T-cell (primary cell): ENCODE data around the gene PEX1. TPM values are rescaled to one million over a fixed set of nuclear protein-coding genes. Genes with fewer than 3 reads are reported as not detected.
"Not testable (repeated sequence)": the region's sequence is repeated elsewhere in the genome, so short reads cannot be mapped to it uniquely, and the experiment has no call there.

Experiments
- ATAC-seq, 4 experiments: fragments of 200-7000 bp in 3 of 4; fragments of 150-1000 bp in 1 of 4; cut with Tn5 transposase; replicated peaks in 1 of 4; 1 replicate in 3 of 4; 2 replicates in 1 of 4; pipeline ENCODE4 v1.10.0; 2021; ENCODE audit warnings: moderate library complexity in 3 of 4, mild to moderate bottlenecking in 2 of 4, moderate number of reproducible peaks in 1 of 4
- CTCF ChIA-PET, 2 donors: fragments of 300-600 bp; sonication (Branson Sonifier 250); formaldehyde crosslinking; loops; one replicate each; lab custom pipeline; 2022; ENCODE audit warnings: antibody characterized with exemption in 2 of 2; lab: Charles Lee
- POLR2A ChIA-PET, 2 donors: fragments of 300-600 bp; sonication (Branson Sonifier 250); formaldehyde crosslinking; loops; one replicate each; lab custom pipeline; 2022; ENCODE audit warnings: antibody characterized with exemption in 2 of 2; lab: Charles Lee
- DNase-seq, 35 experiments: peaks; one replicate each; pipeline versions ENCODE4 v3.0.0 to v3.0.0-alpha.2; 2013 to 2023
- H3K27ac ChIP-seq: one replicate; pipeline ENCODE4 v1.5.1; 2013; ENCODE audit warnings: low read length
- H3K27me3 ChIP-seq, 2 experiments: replicated peaks in 1 of 2; 1 replicate in 1 of 2; 2 replicates in 1 of 2; pipeline versions ENCODE4 v1.6.1 to v1.7.0; 2013; ENCODE audit warnings: low read length in 1 of 2, mixed read lengths in 1 of 2; ENCODE audit not compliant: control insufficient read depth in 2 of 2, insufficient read depth in 2 of 2; ENCODE audit errors: extremely low read depth in 1 of 2
- H3K36me3 ChIP-seq, 2 donors: 1 replicate in 1 of 2; 2 replicates in 1 of 2; pipeline versions ENCODE4 v1.6.1 to v1.7.0; 2013; ENCODE audit warnings: low read length in 1 of 2; ENCODE audit not compliant: control insufficient read depth in 2 of 2, insufficient read depth in 1 of 2; ENCODE audit errors: extremely low read depth in 1 of 2
- H3K4me1 ChIP-seq, 2 experiments: 1 replicate in 1 of 2; 2 replicates in 1 of 2; pipeline versions ENCODE4 v1.6.1 to v1.7.0; 2013; ENCODE audit warnings: low read length in 2 of 2, mixed read lengths in 1 of 2; ENCODE audit not compliant: insufficient read depth in 2 of 2, control insufficient read depth in 1 of 2; ENCODE audit errors: extremely low read depth in 1 of 2
- H3K4me3 ChIP-seq, 2 donors: 1 replicate in 1 of 2; 2 replicates in 1 of 2; pipeline versions ENCODE4 v1.5.1 to v1.7.0; 2013; ENCODE audit warnings: mild to moderate bottlenecking in 2 of 2, low read length in 1 of 2, moderate library complexity in 1 of 2; ENCODE audit not compliant: control insufficient read depth in 1 of 2; ENCODE audit errors: extremely low read depth in 1 of 2
- H3K9me3 ChIP-seq: 2 replicates; pipeline ENCODE4 v1.7.0; 2013
- H3K27ac Mint-ChIP-seq, 2 donors: one replicate each; pipeline ENCODE4 v1.8.0; 2020 to 2021; ENCODE audit warnings: mild to moderate bottlenecking in 2 of 2, mixed read lengths in 2 of 2
- H3K27me3 Mint-ChIP-seq, 2 donors: one replicate each; pipeline ENCODE4 v1.8.0; 2021 to 2022; ENCODE audit warnings: mixed read lengths in 2 of 2
- H3K36me3 Mint-ChIP-seq: one replicate; pipeline ENCODE4 v1.8.0; 2021; ENCODE audit warnings: mixed read lengths
- H3K4me1 Mint-ChIP-seq, 3 donors: one replicate each; pipeline ENCODE4 v1.8.0; 2020 to 2022; ENCODE audit warnings: mixed read lengths in 3 of 3, mild to moderate bottlenecking in 1 of 3
- H3K4me3 Mint-ChIP-seq, 3 donors: one replicate each; pipeline ENCODE4 v1.8.0; 2020 to 2022; ENCODE audit warnings: mild to moderate bottlenecking in 3 of 3, mixed read lengths in 3 of 3, moderate library complexity in 3 of 3
- H3K9me3 Mint-ChIP-seq, 3 donors: one replicate each; pipeline ENCODE4 v1.8.0; 2020 to 2022; ENCODE audit warnings: mixed read lengths in 3 of 3
- WGBS: methylation state at CpG from one replicate; pipeline ENCODE4 v1.1.5; 2013; ENCODE audit warnings: missing lambda C conversion rate; ENCODE audit not compliant: insufficient coverage; 5-methylcytosine and 5-hydroxymethylcytosine counted together
- total RNA-seq, 35 experiments: library from RNA in 6 of 35; stranded (reverse) in 6 of 35; fragments of 120-200 nt in 1 of 35; gene quantifications; one replicate each; pipeline versions ENCODE4 v1.2.1 to v1.2.4 and lab custom pipeline; 2013 to 2026

PEX1 gene
- total RNA-seq, 5 donors from 2014 or later (not counting 1 experiment from before 2014, with no cell fraction given) = 24.0 to 33.8 (median 29.2) TPM

- no peaks in the 10 kb centered on the region for H3K9me3 Mint-ChIP-seq
- Histone ChIP-seq H3K9me3 (no peaks in the 10 kb centered on the region), H3K4me3 (peak overlapping the region; percentile 78 to 91), H3K36me3 (peaks cover 4 to 17% of the 10 kb centered on the region in 2 donors), H3K27ac (peak overlapping the region; percentile 96), H3K4me1 (peaks cover 2 to 14% of the 10 kb centered on the region in 2 experiments), H3K27me3 (no peaks in the 10 kb centered on the region)
- POLR2A ChIA-PET = interaction anchor here (0.5 to 2.0 kb wide), 9 partner anchors 72 to 871 kb away, joined by 3 to 14 read pairs (median 3); partner anchors contain the start of genes PEX1 (in 1 of the 2) and RBM48 (in 1 of the 2)
- H3K27me3 Mint-ChIP-seq = no peaks in the 10 kb centered on the region
- H3K4me1 Mint-ChIP-seq = peaks cover 18 to 23% (median 19%) of the 10 kb centered on the region in 3 donors
- DNase-seq (peak; percentile 29 to 84 (median 59)), ATAC-seq (peak; percentile 46 to 65 (median 55))
- H3K27ac Mint-ChIP-seq = peak overlapping the region; percentile 90 to 98
- WGBS = 0% methylated on average over 2 of the region's 11 CpGs
- CTCF ChIA-PET = interaction anchor here (0.6 to 6.1 kb wide), 25 partner anchors 9 to 1993 kb away, joined by 3 to 66 read pairs (median 6); partner anchors contain the start of genes AKAP9 (in 1 of the 2), ANKIB1 (in 1 of the 2), CDK6 (in 1 of the 2) and KRIT1 (in 1 of the 2)
- peak overlapping the region; percentile 87 to 90 (median 89) for H3K4me3 Mint-ChIP-seq
- H3K36me3 Mint-ChIP-seq = peaks cover 8% of the 10 kb centered on the region
Observed at GRCh38 chr7:92448205-92448747, 80.0 kb downstream of the PEX1 start.

- ChIA-PET POLR2A (interaction anchor here (0.5 to 2.0 kb wide), 7 partner anchors 19 to 525 kb away, joined by 3 to 14 read pairs (median 3); partner anchors contain the start of genes PEX1 (in 1 of the 2) and RBM48 (in 1 of the 2)), CTCF (interaction anchor here (0.5 to 6.1 kb wide), 34 partner anchors 8 to 1993 kb away, joined by 3 to 66 read pairs (median 4); partner anchors contain the start of genes AKAP9 (in 1 of the 2), ANKIB1 (in 1 of the 2), KRIT1 (in 1 of the 2) and PEX1 (in 1 of the 2))
- DNase-seq (peak; percentile 55 to 89 (median 71)), ATAC-seq (peak; percentile 80 to 86 (median 81))
- Histone ChIP-seq H3K4me1 (peaks cover 2 to 14% of the 10 kb centered on the region in 2 experiments), H3K27ac (peak within 1 kb of the TSS; percentile 96), H3K9me3 (no peaks in the 10 kb centered on the region), H3K27me3 (no peaks in the 10 kb centered on the region), H3K4me3 (peak within 1 kb of the TSS; percentile 78 to 91), H3K36me3 (peaks cover 4 to 12% of the 10 kb centered on the region in 2 donors)
- Mint-ChIP-seq H3K27ac (peak within 1 kb of the TSS; percentile 90 to 98), H3K9me3 (no peaks in the 10 kb centered on the region), H3K4me3 (peak within 1 kb of the TSS; percentile 87 to 90 (median 89)), H3K4me1 (peaks cover 18 to 23% (median 19%) of the 10 kb centered on the region in 3 donors), H3K36me3 (peaks cover 5% of the 10 kb centered on the region), H3K27me3 (no peaks in the 10 kb centered on the region)
- WGBS = under 1% methylated on average over 68 of the region's 87 CpGs
Observed at GRCh38 chr7:92447345-92448204, 80.7 kb downstream of the PEX1 start, which contains the start of gene GATAD1. TSS of gene GATAD1 (plus strand) at chr7:92447482. CDS start at chr7:92447730, 248 bp downstream.

GRCh38 chr7:92446869-92447344 is 81.4 kb downstream of the PEX1 start:
- POLR2A ChIA-PET = interaction anchor here in 1 of 2 donors (1.2 to 2.0 kb wide), 2 partner anchors 19 to 82 kb away, joined by 3 to 14 read pairs; partner anchors contain the start of genes PEX1 and RBM48
- peaks cover 0 to 12% of the 10 kb centered on the region in 2 donors for H3K36me3 ChIP-seq
- Mint-ChIP-seq H3K27me3 (no peaks in the 10 kb centered on the region), H3K4me1 (peaks cover 18 to 25% (median 23%) of the 10 kb centered on the region in 3 donors), H3K36me3 (peaks cover 5% of the 10 kb centered on the region), H3K9me3 (no peaks in the 10 kb centered on the region), H3K4me3 (peak overlapping the region; percentile 80 to 89 (median 89)), H3K27ac (peak overlapping the region; percentile 89 to 93)
- CTCF ChIA-PET = interaction anchor here (0.5 to 6.1 kb wide), 27 partner anchors 9 to 1992 kb away, joined by 3 to 66 read pairs (median 5); partner anchors contain the start of genes RBM48 (in 2 of the 2), AKAP9 (in 1 of the 2), ANKIB1 (in 1 of the 2) and KRIT1 (in 1 of the 2)
- H3K9me3 ChIP-seq = no peaks in the 10 kb centered on the region
- H3K4me1 ChIP-seq = peaks cover 2 to 14% of the 10 kb centered on the region in 2 experiments
- H3K27me3 ChIP-seq = no peaks in the 10 kb centered on the region
- peak in 1 of 4 experiments; percentile 1 for ATAC-seq
- H3K4me3 ChIP-seq = peak overlapping the region; percentile 78 to 91
- H3K27ac ChIP-seq = peak overlapping the region; percentile 96
- WGBS = 34% methylated on average over 13 of the region's 21 CpGs
- DNase-seq = no peak

GRCh38 chr7:92442720-92443119 is 85.6 kb downstream of the PEX1 start:
- WGBS = no CpG with 5 or more reads among the region's 2 CpGs
- peaks cover 10 to 14% (median 11%) of the 10 kb centered on the region in 3 donors for H3K4me1 Mint-ChIP-seq
- H3K27me3 ChIP-seq, POLR2A ChIA-PET, H3K27ac ChIP-seq, H3K36me3 Mint-ChIP-seq, DNase-seq, H3K4me3 Mint-ChIP-seq, H3K27me3 Mint-ChIP-seq, ATAC-seq, H3K4me3 ChIP-seq, CTCF ChIA-PET, H3K9me3 Mint-ChIP-seq, H3K36me3 ChIP-seq, H3K9me3 ChIP-seq: not testable (repeated sequence)
- H3K4me1 ChIP-seq = peaks cover 0 to 10% of the 10 kb centered on the region in 2 experiments
- H3K27ac Mint-ChIP-seq = peak overlapping the region in 1 of 2 donors; percentile 58

GRCh38 chr7:92437956-92438491 is 90.3 kb downstream of the PEX1 start:
- peaks cover 0 to 3% of the 10 kb centered on the region in 2 experiments for H3K27me3 ChIP-seq
- H3K36me3 Mint-ChIP-seq = no peaks in the 10 kb centered on the region
- H3K4me3 Mint-ChIP-seq = no peak overlapping the region
- H3K4me1 Mint-ChIP-seq = peaks cover 0 to 8% (median 0%) of the 10 kb centered on the region in 3 donors
- no peaks in the 10 kb centered on the region for H3K4me1 ChIP-seq
- H3K27me3 Mint-ChIP-seq = no peaks in the 10 kb centered on the region
- H3K9me3 Mint-ChIP-seq = no peaks in the 10 kb centered on the region
- no peak for ATAC-seq
- no peak overlapping the region for H3K4me3 ChIP-seq
- no peak for DNase-seq
- H3K9me3 ChIP-seq = no peaks in the 10 kb centered on the region
- CTCF ChIA-PET = interaction anchor here (0.6 to 1.6 kb wide), 5 partner anchors 9 to 148 kb away, joined by 3 to 5 read pairs (median 3); partner anchors contain the start of gene GATAD1 (in 1 of the 2)
- no peaks in the 10 kb centered on the region for H3K36me3 ChIP-seq
- H3K27ac ChIP-seq = no peak overlapping the region
- H3K27ac Mint-ChIP-seq = no peak overlapping the region
- POLR2A ChIA-PET = interaction anchor here (0.6 kb wide), 2 partner anchors 26 to 524 kb away, joined by 4 to 5 read pairs; no protein-coding TSS in a partner anchor
- no CpG with 5 or more reads among the region's 6 CpGs for WGBS
